Ecto neural progenitor cell (in vitro differentiated cells): ENCODE data around the gene HBA2.
"Not testable (repeated sequence)": the region's sequence is repeated elsewhere in the genome, so short reads cannot be mapped to it uniquely, and the experiment has no call there.

ENCODE experiments used
- DNase-seq: peaks from one replicate; pipeline ENCODE4 v3.0.0-alpha.2; 2018; ENCODE audit warnings: low spot score

HBA2 gene

GRCh38 chr16:194516-194915 is 21.8 kb downstream of the HBA2 start:
- no peak for DNase-seq

GRCh38 chr16:200388-200787 is 27.7 kb downstream of the HBA2 start:
- no peak for DNase-seq

GRCh38 chr16:203246-203645 is 30.6 kb downstream of the HBA2 start:
- no peak for DNase-seq

GRCh38 chr16:204046-204445 is 31.4 kb downstream of the HBA2 start:
- DNase-seq: not testable (repeated sequence)

GRCh38 chr16:209359-209758 is 36.7 kb downstream of the HBA2 start:
- DNase-seq: not testable (repeated sequence)

GRCh38 chr16:211631-212180 is 39.0 kb downstream of the HBA2 start:
- not testable (repeated sequence) for DNase-seq

- no peak for DNase-seq
Observed at GRCh38 chr16:212999-213398, 40.3 kb downstream of the HBA2 start.

GRCh38 chr16:220021-220420 is 47.3 kb downstream of the HBA2 start:
- DNase-seq: no peak
